Choroid plexus epithelial cell (primary cell): Measurements from ENCODE around the gene SPCS3.

ENCODE experiments used
- DNase-seq: peaks from one replicate; pipeline ENCODE4 v3.0.0-alpha.2; 2010; ENCODE audit warnings: low read depth
- H3K4me3 ChIP-seq: 2 replicates; pipeline ENCODE4 v1.5.1; 2011; ENCODE audit warnings: low read depth, mild to moderate bottlenecking, control low read depth, low read length, moderate library complexity
- TF ChIP-seq, protein P1 (sequence below): conservative IDR thresholded peaks from 2 replicates; pipeline ENCODE4 v1.5.1; 2011; ENCODE audit warnings: low read depth, mild to moderate bottlenecking, control low read depth, inconsistent platforms, low read length, moderate library complexity

The SPCS3 gene

DNA sequence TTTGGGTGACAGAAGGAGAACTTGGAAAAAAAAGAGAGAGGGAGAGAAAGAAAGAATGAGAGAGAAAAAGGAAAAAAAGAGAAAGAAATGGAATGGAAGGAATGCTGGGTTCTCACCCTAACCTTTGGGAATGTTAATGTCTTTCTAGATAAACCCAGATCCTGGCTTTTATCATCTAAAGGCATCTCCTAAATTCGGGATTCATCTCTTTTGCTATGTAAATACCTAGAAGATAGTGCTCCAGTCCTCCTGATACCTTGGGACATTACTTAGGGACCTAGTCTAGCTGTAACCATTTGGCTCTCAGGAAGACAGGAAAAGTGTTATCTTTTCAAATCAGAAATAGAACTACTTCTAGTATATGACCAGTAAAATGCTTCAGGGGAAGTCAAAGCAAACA is 15.8 kb upstream of the SPCS3 start:
- TF ChIP-seq, protein P1, sequence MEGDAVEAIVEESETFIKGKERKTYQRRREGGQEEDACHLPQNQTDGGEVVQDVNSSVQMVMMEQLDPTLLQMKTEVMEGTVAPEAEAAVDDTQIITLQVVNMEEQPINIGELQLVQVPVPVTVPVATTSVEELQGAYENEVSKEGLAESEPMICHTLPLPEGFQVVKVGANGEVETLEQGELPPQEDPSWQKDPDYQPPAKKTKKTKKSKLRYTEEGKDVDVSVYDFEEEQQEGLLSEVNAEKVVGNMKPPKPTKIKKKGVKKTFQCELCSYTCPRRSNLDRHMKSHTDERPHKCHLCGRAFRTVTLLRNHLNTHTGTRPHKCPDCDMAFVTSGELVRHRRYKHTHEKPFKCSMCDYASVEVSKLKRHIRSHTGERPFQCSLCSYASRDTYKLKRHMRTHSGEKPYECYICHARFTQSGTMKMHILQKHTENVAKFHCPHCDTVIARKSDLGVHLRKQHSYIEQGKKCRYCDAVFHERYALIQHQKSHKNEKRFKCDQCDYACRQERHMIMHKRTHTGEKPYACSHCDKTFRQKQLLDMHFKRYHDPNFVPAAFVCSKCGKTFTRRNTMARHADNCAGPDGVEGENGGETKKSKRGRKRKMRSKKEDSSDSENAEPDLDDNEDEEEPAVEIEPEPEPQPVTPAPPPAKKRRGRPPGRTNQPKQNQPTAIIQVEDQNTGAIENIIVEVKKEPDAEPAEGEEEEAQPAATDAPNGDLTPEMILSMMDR: no peak
- no peak for DNase-seq
- H3K4me3 ChIP-seq: no peak overlapping the region

DNA sequence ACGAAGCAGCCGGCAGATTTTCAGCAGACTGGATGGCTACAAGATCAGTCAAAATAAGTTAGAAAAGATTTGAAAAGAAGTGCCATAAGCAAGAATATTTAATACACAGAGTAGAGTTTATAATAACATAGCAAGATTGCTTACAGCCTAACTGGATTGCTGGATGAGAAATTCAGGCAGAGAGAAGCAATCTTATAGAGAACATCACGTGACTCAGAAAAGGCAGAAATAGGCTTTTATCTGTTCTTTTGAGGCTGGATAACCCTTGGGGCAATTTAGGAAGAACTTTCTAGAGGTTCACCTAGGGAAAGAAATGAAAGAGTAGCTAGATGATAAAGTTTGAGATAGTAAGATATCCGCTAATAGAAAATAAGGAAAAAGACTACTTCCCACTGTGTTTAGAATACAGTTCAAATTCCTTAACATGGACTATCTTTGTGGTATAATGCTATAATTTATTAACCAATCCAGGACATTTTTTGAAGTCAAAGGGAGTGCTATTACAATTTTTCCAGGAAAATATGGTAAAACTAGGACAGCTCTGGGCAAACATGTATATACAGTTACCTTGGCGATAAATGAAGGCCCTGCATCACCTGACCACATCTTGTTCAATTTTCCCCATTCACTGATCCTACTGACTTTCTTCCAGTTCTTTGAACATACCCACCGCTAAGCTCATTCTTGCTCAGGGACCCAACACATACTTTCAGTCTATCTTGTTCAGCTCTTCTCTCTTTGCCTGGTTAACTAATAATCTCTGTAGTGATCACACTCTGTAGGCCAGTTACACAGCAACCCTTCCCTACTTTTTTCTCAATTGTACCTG is 12.7 kb upstream of the SPCS3 start:
- no peak for DNase-seq
- no peak overlapping the region for H3K4me3 ChIP-seq
- TF ChIP-seq, protein P1: no peak

DNA sequence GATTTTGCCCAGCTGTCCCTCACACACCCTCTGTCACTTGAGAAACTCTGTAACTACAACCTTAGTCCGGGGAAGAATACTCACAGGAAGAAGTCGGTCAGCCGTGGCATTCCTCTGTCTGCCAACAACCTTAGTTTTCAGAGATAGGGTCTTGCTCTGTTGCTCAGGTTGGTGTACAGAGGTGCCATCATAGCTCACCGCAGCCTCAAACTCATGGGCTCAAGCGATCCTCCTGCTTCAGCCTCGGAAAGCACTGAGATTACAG is 12.2 kb upstream of the SPCS3 start:
- TF ChIP-seq, protein P1: no peak
- DNase-seq: no peak
- no peak overlapping the region for H3K4me3 ChIP-seq

DNA sequence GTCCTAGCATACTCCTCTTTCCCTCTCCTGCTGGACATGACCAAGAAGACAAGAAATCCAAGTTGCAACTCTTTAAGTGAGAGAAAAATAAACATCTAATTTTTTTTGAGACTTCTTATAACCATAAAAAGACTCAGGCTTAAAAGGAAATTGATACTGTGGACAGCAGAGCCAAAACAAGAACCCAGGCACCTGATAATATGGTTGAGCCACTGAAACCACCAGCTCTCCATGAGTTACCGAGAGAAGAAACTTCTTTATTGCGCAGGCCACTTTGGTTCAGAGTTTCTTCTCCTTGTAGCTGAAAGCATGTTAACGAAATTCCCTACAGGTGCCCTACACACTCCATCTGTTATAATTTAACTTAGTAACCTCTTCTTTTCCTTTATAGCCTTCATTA is 11.3 kb upstream of the SPCS3 start:
- TF ChIP-seq, protein P1: no peak
- no peak overlapping the region for H3K4me3 ChIP-seq
- no peak for DNase-seq

DNA sequence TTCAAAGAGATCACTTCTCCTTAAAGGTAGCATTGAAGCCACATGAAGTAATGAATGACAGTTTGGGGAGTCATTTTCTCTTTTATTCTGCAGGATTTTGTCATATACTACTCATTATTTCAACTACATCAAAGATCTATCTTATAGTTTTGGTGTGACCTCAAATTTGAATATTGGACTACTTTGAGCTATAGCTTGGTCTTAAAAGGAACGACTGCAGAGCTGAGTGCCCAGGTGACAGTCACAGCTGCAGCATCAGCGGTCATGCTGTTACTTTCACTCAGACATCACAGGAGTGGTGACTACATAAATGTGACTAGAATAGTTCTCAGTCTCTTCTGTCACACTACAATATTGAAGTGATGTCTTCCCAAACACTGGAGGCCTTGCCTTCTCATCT is 10.7 kb upstream of the SPCS3 start:
- DNase-seq: no peak
- H3K4me3 ChIP-seq: no peak overlapping the region
- TF ChIP-seq, protein P1: no peak

DNA sequence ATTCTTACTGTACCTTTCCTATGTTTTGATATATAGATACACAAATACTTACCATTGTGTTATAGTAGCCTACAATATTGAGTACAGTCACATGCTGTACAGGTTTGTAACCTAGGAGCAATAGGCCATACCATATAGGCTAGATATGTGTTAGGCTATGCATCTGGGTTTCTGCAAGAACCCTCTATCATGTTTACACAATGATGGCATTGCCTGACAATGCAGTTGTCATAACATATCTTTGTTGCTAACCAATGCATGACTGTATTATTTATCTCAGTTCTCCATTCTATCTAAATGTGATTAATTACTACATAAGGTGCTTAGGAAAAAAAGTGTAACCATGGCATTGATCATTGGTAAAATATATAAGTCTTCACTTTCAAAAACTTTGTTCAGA is 10.0 kb upstream of the SPCS3 start:
- DNase-seq: peak; percentile 20
- no peak overlapping the region for H3K4me3 ChIP-seq
- TF ChIP-seq, protein P1: no peak

DNA sequence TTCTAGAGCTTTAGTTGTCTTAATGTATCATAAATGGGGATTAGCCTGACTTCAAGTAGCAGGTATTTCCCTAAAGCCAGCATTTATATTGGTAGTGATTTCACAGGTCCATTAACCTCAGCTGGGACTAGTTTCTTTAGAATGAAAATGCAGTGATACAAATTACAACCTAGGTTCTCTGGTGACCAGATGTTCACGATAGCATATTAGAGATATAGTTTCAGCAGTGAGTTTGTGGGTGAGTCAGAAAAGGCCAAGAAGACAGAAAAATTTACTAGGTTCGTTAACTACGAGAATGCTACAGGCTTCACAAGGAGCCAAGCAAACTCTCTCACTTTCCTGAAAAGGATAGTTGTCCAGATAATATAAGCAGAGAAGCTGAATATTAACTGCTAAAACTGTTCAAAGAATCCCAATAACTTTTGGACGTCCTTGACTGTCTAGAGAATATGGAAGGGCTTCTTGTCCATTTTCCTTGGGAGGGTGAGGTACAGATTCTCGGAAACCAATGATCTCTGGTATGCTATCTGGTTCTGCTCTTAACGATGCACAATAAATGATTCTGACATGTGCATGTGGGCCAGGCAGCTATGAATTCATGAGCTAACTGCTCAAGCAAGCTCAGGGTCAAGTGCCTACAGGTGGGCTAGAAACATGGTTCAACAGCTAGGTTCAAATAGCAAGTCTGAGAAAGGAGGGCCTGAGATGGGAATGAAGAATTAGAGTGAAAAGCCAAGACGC is 6.0 kb upstream of the SPCS3 start:
- H3K4me3 ChIP-seq: no peak overlapping the region
- DNase-seq: no peak
- TF ChIP-seq, protein P1: no peak
